ENCODE data around the gene CASKIN2. TPM values are rescaled to one million over a fixed set of nuclear protein-coding genes. Genes with fewer than 3 reads are reported as not detected.

The CASKIN2 gene
- total and polyA plus RNA-seq, 10 of the 15 experiments (the other 5 are each of a cell fraction or from before 2014, with no cell fraction given), result 0.02 to 2.7 (median 0.44) TPM; not detected in 1

DNA sequence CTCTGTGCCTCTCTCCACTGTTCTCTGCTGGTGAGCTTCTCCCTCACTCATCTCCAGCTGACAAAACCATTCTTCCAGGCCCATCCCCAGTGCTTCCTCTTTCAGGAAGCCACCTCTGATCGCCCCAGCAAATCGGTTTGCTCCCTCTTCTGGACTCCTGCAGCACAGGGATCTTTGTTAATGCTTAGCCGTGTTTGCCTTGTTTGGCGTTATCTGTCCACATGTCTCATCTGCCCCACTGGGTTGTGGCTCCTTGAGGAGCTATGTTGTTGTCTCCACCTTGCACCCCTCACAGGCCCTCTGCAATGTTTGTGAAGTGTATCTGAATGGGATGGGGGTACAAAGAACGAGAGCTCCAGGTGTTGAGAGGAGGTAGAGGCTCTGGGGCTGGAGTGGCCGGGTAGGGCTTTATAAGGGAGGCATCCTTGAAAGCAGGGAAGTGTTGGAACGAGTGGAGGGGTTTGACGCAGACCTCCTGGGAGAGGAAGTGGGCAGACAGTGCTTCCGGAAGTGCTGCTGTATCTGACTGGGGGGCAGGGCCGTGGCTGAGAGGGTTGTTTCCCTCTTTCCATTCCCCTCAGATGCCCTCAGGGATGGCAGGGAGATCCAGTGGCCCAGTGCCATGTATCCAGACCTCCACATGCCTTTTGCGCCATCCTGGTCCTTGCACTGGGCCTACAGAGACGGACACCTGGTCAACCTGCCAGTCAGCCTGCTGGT lies 27.8 kb downstream of the CASKIN2 start:
- no TSS peak for BruUV-seq (replicated peaks)
- Histone ChIP-seq H4K20me1 (ENCODE audit: control insufficient read depth, insufficient read depth) (no peaks in the 10 kb centered on the region), H3K9ac (ENCODE audit: control insufficient read depth, insufficient read depth, low read length) (peak overlapping the region; percentile 34; the same call in 1 of the 2 replicates), H3K4me3 (no peak overlapping the region), H3K27me3 (replicated peaks in 1 of 2; ENCODE audit: control insufficient read depth in 2 of 2, insufficient read depth in 2 of 2, low read length in 1 of 2) (no peaks in the 10 kb centered on the region), H3K79me2 (ENCODE audit: control insufficient read depth, insufficient read depth, low read length) (no peaks in the 10 kb centered on the region), H3K4me1 (ENCODE audit: control insufficient read depth, insufficient read depth, low read length) (peaks cover 13% of the 10 kb centered on the region), H3K4me2 (ENCODE audit: control insufficient read depth, insufficient read depth) (peak overlapping the region; percentile 57), H3K36me3 (ENCODE audit: control insufficient read depth in 2 of 2, insufficient read depth in 2 of 2, low read length in 1 of 2) (peaks cover 0 to 3% of the 10 kb centered on the region in 2 experiments; a peak in 2 of 4 replicates), H2AFZ (ENCODE audit: control insufficient read depth, low read depth, low read length) (peak overlapping the region; percentile 86), H3K9me3 (replicated peaks; ENCODE audit: control insufficient read depth, insufficient read depth, low read length) (no peaks in the 10 kb centered on the region), H3K27ac (ENCODE audit: control insufficient read depth, insufficient read depth) (peak overlapping the region; percentile 68)
- 33% methylated on average over 12 of the region's 12 CpGs for WGBS (ENCODE audit: insufficient coverage, insufficient replicate concordance, low lambda C conversion rate, missing lambda C conversion rate)
- RAD21 ChIA-PET (ENCODE audit: unreplicated experiment), result interaction anchor here (0.6 to 1.2 kb wide), 3 partner anchors 33 to 60 kb away, joined by 3 to 5 read pairs (median 3); no protein-coding TSS in a partner anchor
- CTCF ChIA-PET, result interaction anchor here (1.1 to 2.2 kb wide), 5 partner anchors 11 to 75 kb away, joined by 3 to 6 read pairs (median 4); no protein-coding TSS in a partner anchor
- SMC1A ChIA-PET (ENCODE audit: uncharacterized antibody, unreplicated experiment), result interaction anchor here (0.7 to 1.7 kb wide), 3 partner anchors 32 to 60 kb away, joined by 3 to 8 read pairs (median 3); no protein-coding TSS in a partner anchor
- POLR2A ChIA-PET, result no interaction called here
- in situ Hi-C loops (cut with MboI), result no loop called here
- FAIRE-seq, result peak; percentile 64
- no peak for DNase-seq (ENCODE audit: low read depth, low spot score)
- peak; percentile 81 for ATAC-seq
- intact Hi-C loops (cut with micrococcal nuclease; ENCODE audit: unreplicated experiment), result loop anchor here (2.0 kb wide), 1 partner anchor 61 kb away; no protein-coding TSS in a partner anchor
- TF ChIP-seq NR2F1 (conservative IDR thresholded peaks at IDR 0.05) (no peak), POLR2A (IDR thresholded peaks at IDR 0.05; ENCODE audit: low read depth, low read length) (peak; percentile 58; the same call in 1 of the 2 replicates), IKZF2 (IDR thresholded peaks at IDR 0.05) (no peak), SMARCA5 (IDR thresholded peaks at IDR 0.05) (no peak), ETV6 (conservative IDR thresholded peaks at IDR 0.05 in 1 of 2, IDR thresholded peaks at IDR 0.05 in 1 of 2; ENCODE audit: borderline replicate concordance in 1 of 2, low read depth in 1 of 2) (peak in 1 of 2 experiments; percentile 72; a peak in 2 of 4 replicates), MEF2A (IDR thresholded peaks at IDR 0.05; ENCODE audit: insufficient read depth, low read depth, low read length) (no peak), NFYB (IDR thresholded peaks at IDR 0.05; ENCODE audit: insufficient read depth, low read depth, low read length) (no peak), NFIC (IDR thresholded peaks at IDR 0.05; ENCODE audit: low read depth, low read length) (no peak), FOXK2 (IDR thresholded peaks at IDR 0.05) (no peak), CEBPB (IDR thresholded peaks at IDR 0.05; ENCODE audit: borderline replicate concordance in 1 of 2, low read depth in 2 of 2, low read length in 2 of 2) (no peak), IKZF1 (conservative IDR thresholded peaks at IDR 0.05) (peak; percentile 36; the same call in 1 of the 2 replicates), RAD51 (IDR thresholded peaks at IDR 0.05) (no peak), NR2C2 (IDR thresholded peaks at IDR 0.05; ENCODE audit: borderline replicate concordance, control insufficient read depth, insufficient read length, low read depth) (no peak)
- TF ChIP-seq, protein P1, sequence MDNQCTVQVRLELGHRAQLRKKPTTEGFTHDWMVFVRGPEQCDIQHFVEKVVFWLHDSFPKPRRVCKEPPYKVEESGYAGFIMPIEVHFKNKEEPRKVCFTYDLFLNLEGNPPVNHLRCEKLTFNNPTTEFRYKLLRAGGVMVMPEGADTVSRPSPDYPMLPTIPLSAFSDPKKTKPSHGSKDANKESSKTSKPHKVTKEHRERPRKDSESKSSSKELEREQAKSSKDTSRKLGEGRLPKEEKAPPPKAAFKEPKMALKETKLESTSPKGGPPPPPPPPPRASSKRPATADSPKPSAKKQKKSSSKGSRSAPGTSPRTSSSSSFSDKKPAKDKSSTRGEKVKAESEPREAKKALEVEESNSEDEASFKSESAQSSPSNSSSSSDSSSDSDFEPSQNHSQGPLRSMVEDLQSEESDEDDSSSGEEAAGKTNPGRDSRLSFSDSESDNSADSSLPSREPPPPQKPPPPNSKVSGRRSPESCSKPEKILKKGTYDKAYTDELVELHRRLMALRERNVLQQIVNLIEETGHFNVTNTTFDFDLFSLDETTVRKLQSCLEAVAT (IDR thresholded peaks at IDR 0.05), result no peak
- TF ChIP-seq, protein P2, sequence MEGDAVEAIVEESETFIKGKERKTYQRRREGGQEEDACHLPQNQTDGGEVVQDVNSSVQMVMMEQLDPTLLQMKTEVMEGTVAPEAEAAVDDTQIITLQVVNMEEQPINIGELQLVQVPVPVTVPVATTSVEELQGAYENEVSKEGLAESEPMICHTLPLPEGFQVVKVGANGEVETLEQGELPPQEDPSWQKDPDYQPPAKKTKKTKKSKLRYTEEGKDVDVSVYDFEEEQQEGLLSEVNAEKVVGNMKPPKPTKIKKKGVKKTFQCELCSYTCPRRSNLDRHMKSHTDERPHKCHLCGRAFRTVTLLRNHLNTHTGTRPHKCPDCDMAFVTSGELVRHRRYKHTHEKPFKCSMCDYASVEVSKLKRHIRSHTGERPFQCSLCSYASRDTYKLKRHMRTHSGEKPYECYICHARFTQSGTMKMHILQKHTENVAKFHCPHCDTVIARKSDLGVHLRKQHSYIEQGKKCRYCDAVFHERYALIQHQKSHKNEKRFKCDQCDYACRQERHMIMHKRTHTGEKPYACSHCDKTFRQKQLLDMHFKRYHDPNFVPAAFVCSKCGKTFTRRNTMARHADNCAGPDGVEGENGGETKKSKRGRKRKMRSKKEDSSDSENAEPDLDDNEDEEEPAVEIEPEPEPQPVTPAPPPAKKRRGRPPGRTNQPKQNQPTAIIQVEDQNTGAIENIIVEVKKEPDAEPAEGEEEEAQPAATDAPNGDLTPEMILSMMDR (IDR thresholded peaks at IDR 0.05 in 2 of 3, conservative IDR thresholded peaks at IDR 0.05 in 1 of 3; ENCODE audit: control insufficient read depth in 2 of 3, extremely low read depth in 1 of 3, insufficient read depth in 1 of 3, low read depth in 3 of 3, low read length in 3 of 3), result peak in 2 of 3 experiments; percentile 9 to 22; a peak in 2 of 6 replicates
- TF ChIP-seq, protein P3, sequence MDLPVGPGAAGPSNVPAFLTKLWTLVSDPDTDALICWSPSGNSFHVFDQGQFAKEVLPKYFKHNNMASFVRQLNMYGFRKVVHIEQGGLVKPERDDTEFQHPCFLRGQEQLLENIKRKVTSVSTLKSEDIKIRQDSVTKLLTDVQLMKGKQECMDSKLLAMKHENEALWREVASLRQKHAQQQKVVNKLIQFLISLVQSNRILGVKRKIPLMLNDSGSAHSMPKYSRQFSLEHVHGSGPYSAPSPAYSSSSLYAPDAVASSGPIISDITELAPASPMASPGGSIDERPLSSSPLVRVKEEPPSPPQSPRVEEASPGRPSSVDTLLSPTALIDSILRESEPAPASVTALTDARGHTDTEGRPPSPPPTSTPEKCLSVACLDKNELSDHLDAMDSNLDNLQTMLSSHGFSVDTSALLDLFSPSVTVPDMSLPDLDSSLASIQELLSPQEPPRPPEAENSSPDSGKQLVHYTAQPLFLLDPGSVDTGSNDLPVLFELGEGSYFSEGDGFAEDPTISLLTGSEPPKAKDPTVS (IDR thresholded peaks at IDR 0.05; ENCODE audit: low read depth, low read length), result no peak

Data from GM12878 (cell line).